ENCODE data around the gene HPD.

Gene HPD

DNA sequence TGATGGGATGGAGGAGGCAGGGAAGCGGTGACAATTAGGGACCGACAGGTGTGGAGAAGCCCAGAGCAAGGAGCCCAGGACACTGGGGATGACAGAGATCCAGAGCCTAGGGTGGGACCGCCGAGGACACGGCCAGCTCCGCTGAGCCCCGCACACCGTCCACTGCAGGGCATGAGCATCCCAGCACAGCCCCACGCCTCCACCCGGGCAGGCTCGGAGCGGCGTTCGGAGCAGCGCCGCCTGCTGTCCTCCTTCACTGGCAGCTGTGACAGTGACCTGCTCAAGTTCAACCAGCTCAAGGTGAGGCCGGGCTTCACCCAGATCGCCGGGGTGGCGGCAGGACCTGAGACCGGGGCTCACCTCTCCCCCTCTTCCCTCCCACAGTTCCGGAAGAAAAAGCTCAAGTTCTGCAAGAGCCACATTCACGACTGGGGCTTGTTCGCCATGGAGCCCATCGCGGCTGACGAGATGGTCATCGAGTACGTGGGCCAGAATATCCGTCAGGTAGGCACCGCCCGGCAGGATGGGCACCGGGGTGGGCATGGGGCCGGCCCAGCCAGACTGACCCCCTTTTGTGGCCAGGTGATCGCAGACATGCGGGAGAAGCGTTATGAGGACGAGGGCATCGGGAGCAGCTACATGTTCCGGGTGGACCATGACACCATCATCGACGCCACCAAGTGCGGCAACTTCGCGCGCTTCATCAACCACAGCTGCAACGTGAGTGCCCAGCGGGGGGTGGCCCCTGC is 31.1 kb downstream of the HPD start:
- H3F3A ChIP-seq (ENCODE audit: control insufficient read depth, insufficient read depth) = peaks cover 4% of the 10 kb centered on the region; the same call in 1 of the 2 replicates
- H3K27ac ChIP-seq (ENCODE audit: low read depth, low read length) = no peak overlapping the region
- H3K79me2 ChIP-seq (ENCODE audit: control insufficient read depth, low read length) = no peaks in the 10 kb centered on the region
- H3K4me2 ChIP-seq (ENCODE audit: low read length) = no peak overlapping the region
- peaks cover 81% of the 10 kb centered on the region for H3K36me3 ChIP-seq (ENCODE audit: control insufficient read depth, low read length)
- no peaks in the 10 kb centered on the region for H3K9me3 ChIP-seq (ENCODE audit: control insufficient read depth, insufficient read depth, low read length)
- H3K4me1 ChIP-seq (ENCODE audit: control insufficient read depth, low read length) = peaks cover 6% of the 10 kb centered on the region
- no peak overlapping the region for H3K4me3 ChIP-seq (ENCODE audit: low read length)
- no peaks in the 10 kb centered on the region for H3K27me3 ChIP-seq (ENCODE audit: control insufficient read depth, low read length)
- H4K20me1 ChIP-seq (ENCODE audit: control insufficient read depth, insufficient read depth, low read depth, low read length) = peaks cover 4% of the 10 kb centered on the region; the same call in 1 of the 2 replicates
- no peak for TF ChIP-seq EZH2phosphoT487 (IDR thresholded peaks at IDR 0.05; ENCODE audit: borderline replicate concordance, low read length)
- TF ChIP-seq, protein P1, sequence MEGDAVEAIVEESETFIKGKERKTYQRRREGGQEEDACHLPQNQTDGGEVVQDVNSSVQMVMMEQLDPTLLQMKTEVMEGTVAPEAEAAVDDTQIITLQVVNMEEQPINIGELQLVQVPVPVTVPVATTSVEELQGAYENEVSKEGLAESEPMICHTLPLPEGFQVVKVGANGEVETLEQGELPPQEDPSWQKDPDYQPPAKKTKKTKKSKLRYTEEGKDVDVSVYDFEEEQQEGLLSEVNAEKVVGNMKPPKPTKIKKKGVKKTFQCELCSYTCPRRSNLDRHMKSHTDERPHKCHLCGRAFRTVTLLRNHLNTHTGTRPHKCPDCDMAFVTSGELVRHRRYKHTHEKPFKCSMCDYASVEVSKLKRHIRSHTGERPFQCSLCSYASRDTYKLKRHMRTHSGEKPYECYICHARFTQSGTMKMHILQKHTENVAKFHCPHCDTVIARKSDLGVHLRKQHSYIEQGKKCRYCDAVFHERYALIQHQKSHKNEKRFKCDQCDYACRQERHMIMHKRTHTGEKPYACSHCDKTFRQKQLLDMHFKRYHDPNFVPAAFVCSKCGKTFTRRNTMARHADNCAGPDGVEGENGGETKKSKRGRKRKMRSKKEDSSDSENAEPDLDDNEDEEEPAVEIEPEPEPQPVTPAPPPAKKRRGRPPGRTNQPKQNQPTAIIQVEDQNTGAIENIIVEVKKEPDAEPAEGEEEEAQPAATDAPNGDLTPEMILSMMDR (IDR thresholded peaks at IDR 0.05; ENCODE audit: low read depth, low read length, poor library complexity, severe bottlenecking) = no peak
- no peaks in the 10 kb centered on the region for H3K9me2 ChIP-seq (replicated peaks; ENCODE audit: control insufficient read depth, low read length)

DNA sequence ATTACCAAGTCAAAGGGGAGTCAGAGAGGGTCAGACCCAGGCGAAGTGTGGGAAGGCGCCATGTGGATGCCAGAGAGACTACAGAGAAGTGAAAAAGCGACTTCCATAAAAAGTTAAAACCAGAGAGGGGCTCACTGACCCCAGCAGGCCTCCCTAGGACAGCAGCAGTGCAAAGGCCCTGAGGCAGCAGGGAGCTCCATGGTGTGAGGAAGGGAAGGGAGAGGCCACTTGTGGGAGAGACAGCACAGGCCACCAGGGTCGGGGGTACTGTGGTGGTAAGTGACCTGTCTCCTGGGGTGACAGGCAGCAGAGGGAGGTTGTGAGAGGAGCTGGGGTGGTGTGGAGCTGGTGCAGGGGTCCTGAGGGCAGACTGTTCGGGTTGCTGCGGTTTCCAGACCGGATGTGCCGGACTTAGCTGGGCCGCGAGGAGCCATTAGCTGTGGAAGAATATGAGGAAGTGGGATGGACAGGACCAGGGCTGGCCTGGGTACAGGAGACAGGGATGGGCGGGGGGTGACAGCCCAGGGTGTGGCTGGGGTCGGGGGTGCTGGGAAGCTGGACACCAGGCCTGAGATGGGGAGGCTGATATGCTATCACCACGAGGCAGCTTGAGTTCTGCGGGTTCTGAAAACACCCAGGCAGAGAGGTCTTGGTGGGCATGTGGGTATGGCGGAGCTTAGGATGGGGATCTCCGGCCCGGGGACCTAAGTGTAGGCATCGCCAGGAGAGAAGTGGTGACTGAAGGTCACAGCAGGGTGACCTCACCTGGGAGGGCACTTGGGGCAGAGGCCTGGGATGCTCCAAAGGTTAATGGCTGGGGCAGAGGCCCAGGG is 32.1 kb downstream of the HPD start:
- H4K20me1 ChIP-seq (ENCODE audit: control insufficient read depth, insufficient read depth, low read depth, low read length) = no peaks in the 10 kb centered on the region; the same call in 1 of the 2 replicates
- no peaks in the 10 kb centered on the region for H3K9me2 ChIP-seq (replicated peaks; ENCODE audit: control insufficient read depth, low read length)
- H3K4me3 ChIP-seq (ENCODE audit: low read length) = no peak overlapping the region
- peaks cover 84% of the 10 kb centered on the region for H3K36me3 ChIP-seq (ENCODE audit: control insufficient read depth, low read length)
- H3K79me2 ChIP-seq (ENCODE audit: control insufficient read depth, low read length) = no peaks in the 10 kb centered on the region
- peaks cover 6% of the 10 kb centered on the region for H3K4me1 ChIP-seq (ENCODE audit: control insufficient read depth, low read length)
- H3K27me3 ChIP-seq (ENCODE audit: control insufficient read depth, low read length) = no peaks in the 10 kb centered on the region
- no peak for TF ChIP-seq EZH2phosphoT487 (IDR thresholded peaks at IDR 0.05; ENCODE audit: borderline replicate concordance, low read length)
- no peak overlapping the region for H3K4me2 ChIP-seq (ENCODE audit: low read length)
- no peaks in the 10 kb centered on the region for H3K9me3 ChIP-seq (ENCODE audit: control insufficient read depth, insufficient read depth, low read length)
- H3K27ac ChIP-seq (ENCODE audit: low read depth, low read length) = no peak overlapping the region
- H3F3A ChIP-seq (ENCODE audit: control insufficient read depth, insufficient read depth) = peaks cover 4% of the 10 kb centered on the region; the same call in 1 of the 2 replicates

DNA sequence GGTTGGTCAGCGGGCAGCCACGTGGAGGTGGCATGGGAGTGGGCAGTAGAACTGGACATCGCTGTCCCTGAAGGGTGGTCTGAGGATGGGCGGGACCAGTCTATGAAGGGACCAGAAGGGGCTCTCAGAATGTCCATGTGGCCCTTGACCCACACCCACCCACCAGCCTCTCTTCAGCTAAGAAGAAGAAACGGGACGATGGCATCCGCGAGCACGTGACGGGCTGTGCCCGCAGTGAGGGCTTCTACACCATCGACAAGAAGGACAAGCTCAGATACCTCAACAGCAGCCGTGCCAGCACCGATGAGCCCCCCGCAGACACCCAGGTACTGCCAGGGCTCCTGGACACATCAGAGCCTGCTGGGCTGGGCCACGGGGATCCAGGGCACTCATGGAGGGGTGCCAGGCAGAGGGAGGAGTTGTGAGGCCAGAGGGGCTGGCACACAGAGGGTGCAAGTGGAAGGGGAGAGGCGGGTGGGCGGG is 33.6 kb downstream of the HPD start:
- Histone ChIP-seq H3K27ac (ENCODE audit: low read depth, low read length) (no peak overlapping the region), H3K27me3 (ENCODE audit: control insufficient read depth, low read length) (no peaks in the 10 kb centered on the region), H3K36me3 (ENCODE audit: control insufficient read depth, low read length) (peaks cover 80% of the 10 kb centered on the region), H3K4me2 (ENCODE audit: low read length) (no peak overlapping the region), H3K4me3 (ENCODE audit: low read length) (no peak overlapping the region), H3K79me2 (ENCODE audit: control insufficient read depth, low read length) (peaks cover 2% of the 10 kb centered on the region), H3F3A (ENCODE audit: control insufficient read depth, insufficient read depth) (no peaks in the 10 kb centered on the region), H3K9me3 (ENCODE audit: control insufficient read depth, insufficient read depth, low read length) (no peaks in the 10 kb centered on the region), H4K20me1 (ENCODE audit: control insufficient read depth, insufficient read depth, low read depth, low read length) (no peaks in the 10 kb centered on the region; the same call in 1 of the 2 replicates), H3K9me2 (replicated peaks; ENCODE audit: control insufficient read depth, low read length) (no peaks in the 10 kb centered on the region), H3K4me1 (ENCODE audit: control insufficient read depth, low read length) (peaks cover 6% of the 10 kb centered on the region)
- no peak for TF ChIP-seq EZH2phosphoT487 (IDR thresholded peaks at IDR 0.05; ENCODE audit: borderline replicate concordance, low read length)
- TF ChIP-seq, protein P1 (IDR thresholded peaks at IDR 0.05; ENCODE audit: low read depth, low read length, poor library complexity, severe bottlenecking) = no peak

Data from DOHH2 (cell line).